GM23338 (cell line): ENCODE results near the gene ZG16B. TPM values are rescaled to one million over a fixed set of nuclear protein-coding genes. Genes with fewer than 3 reads are reported as not detected.

Experiments used
- ATAC-seq: fragments of 200-7000 bp; cut with Tn5 transposase; 3 replicates; pipeline ENCODE4 v1.9.1; 2020
- DNase-seq: peaks from one replicate; pipeline ENCODE4 v3.0.0-alpha.2; 2015; ENCODE audit warnings: low spot score
- H2AFZ ChIP-seq: fragments of 200-600 bp; sonication (generic); 2 replicates; pipeline ENCODE4 v1.8.0; 2016; ENCODE audit warnings: antibody characterized with exemption, mild to moderate bottlenecking, moderate library complexity
- H3F3A ChIP-seq: fragments of 200-600 bp; sonication (generic); replicated peaks from 2 replicates; pipeline ENCODE4 v1.8.0; 2017; ENCODE audit warnings: antibody characterized with exemption, mixed run types, low read depth
- H3K27ac ChIP-seq: fragments of 200-600 bp; sonication (generic); 2 replicates; pipeline ENCODE4 v1.6.1; 2016; ENCODE audit warnings: low read depth
- H3K27me3 ChIP-seq: fragments of 200-600 bp; sonication (generic); 2 replicates; pipeline ENCODE4 v1.8.0; 2016; ENCODE audit warnings: mild to moderate bottlenecking, mixed run types, moderate library complexity; ENCODE audit not compliant: insufficient read depth
- H3K36me3 ChIP-seq: fragments of 200-600 bp; sonication (generic); 2 replicates; pipeline ENCODE4 v1.8.0; 2016; ENCODE audit warnings: mild to moderate bottlenecking; ENCODE audit not compliant: insufficient read depth
- H3K4me1 ChIP-seq: fragments of 200-600 bp; sonication (generic); 2 replicates; pipeline ENCODE4 v1.8.0; 2016; ENCODE audit warnings: mild to moderate bottlenecking, moderate library complexity; ENCODE audit not compliant: insufficient read depth
- H3K4me2 ChIP-seq: fragments of 200-600 bp; sonication (generic); 2 replicates; pipeline ENCODE4 v1.7.1; 2017; ENCODE audit warnings: mixed run types
- H3K4me3 ChIP-seq: fragments of 200-600 bp; sonication (generic); 2 replicates; pipeline ENCODE4 v1.6.1; 2016; ENCODE audit warnings: mixed run types
- H3K79me2 ChIP-seq: fragments of 200-600 bp; sonication (generic); replicated peaks from 2 replicates; pipeline ENCODE4 v1.8.0; 2017; ENCODE audit warnings: mild to moderate bottlenecking; ENCODE audit not compliant: insufficient read depth
- H3K9me2 ChIP-seq: fragments of 200-600 bp; sonication (generic); 2 replicates; pipeline ENCODE4 v1.8.0; 2017; ENCODE audit not compliant: insufficient read depth
- H4K20me1 ChIP-seq: fragments of 200-600 bp; sonication (generic); replicated peaks from 2 replicates; pipeline ENCODE4 v1.8.0; 2017; ENCODE audit warnings: mild to moderate bottlenecking; ENCODE audit not compliant: insufficient read depth
- H3K27ac Mint-ChIP-seq: 2 replicates; pipeline ENCODE4 v1.8.0; 2020; ENCODE audit warnings: inconsistent platforms, mild to moderate bottlenecking, moderate library complexity, mixed read lengths
- H3K27me3 Mint-ChIP-seq: 3 replicates; pipeline ENCODE4 v1.8.0; 2022; ENCODE audit warnings: low read depth, mild to moderate bottlenecking, moderate library complexity, mixed read lengths, inconsistent platforms; ENCODE audit not compliant: insufficient read depth, poor library complexity
- H3K36me3 Mint-ChIP-seq: 3 replicates; pipeline ENCODE4 v1.8.0; 2021; ENCODE audit warnings: low read depth, mild to moderate bottlenecking, inconsistent platforms, moderate library complexity, mixed read lengths
- H3K4me1 Mint-ChIP-seq: 3 replicates; pipeline ENCODE4 v1.8.0; 2020; ENCODE audit warnings: mild to moderate bottlenecking, inconsistent platforms, mixed read lengths
- H3K4me3 Mint-ChIP-seq: 3 replicates; pipeline ENCODE4 v1.8.0; 2021; ENCODE audit warnings: moderate library complexity, mild to moderate bottlenecking, inconsistent platforms, mixed read lengths
- H3K9me3 Mint-ChIP-seq: 3 replicates; pipeline ENCODE4 v1.8.0; 2020; ENCODE audit warnings: moderate library complexity, mild to moderate bottlenecking, inconsistent platforms, mixed read lengths
- ZNF331 ChIP-seq: fragments of 250-450 bp; sonication (Bioruptor Pico); IDR thresholded peaks from 2 replicates; pipeline ENCODE4 v1.5.0; 2020; ENCODE audit warnings: low read depth, mild to moderate bottlenecking, moderate library complexity
- polyA plus RNA-seq: library from polyadenylated mRNA; unstranded; fragments of >200 nt; fragmentation: Nextera tagmentation; extraction: Ambion mirVana; gene quantifications from 2 replicates; pipeline ENCODE4 v1.2.1, GENCODE V29; 2016
- total RNA-seq: library from RNA; depleted of rRNA; stranded (reverse); fragments of >200 nt; shearing (Covaris generic); gene quantifications from 2 replicates; pipeline ENCODE4 v1.2.3, GENCODE V29; 2014
- TF ChIP-seq, protein P1 (sequence below): IDR thresholded peaks from 2 replicates; pipeline ENCODE4 v1.6.1; 2016; ENCODE audit warnings: antibody characterized with exemption
- TF ChIP-seq, protein P2 (sequence below): fragments of 250-450 bp; sonication (Bioruptor Pico); IDR thresholded peaks from 2 replicates; pipeline ENCODE4 v1.5.0; 2020; ENCODE audit warnings: mild to moderate bottlenecking, moderate library complexity

ZG16B gene
- total and polyA plus RNA-seq, 2 experiments from 2014 or later: not detected

DNA sequence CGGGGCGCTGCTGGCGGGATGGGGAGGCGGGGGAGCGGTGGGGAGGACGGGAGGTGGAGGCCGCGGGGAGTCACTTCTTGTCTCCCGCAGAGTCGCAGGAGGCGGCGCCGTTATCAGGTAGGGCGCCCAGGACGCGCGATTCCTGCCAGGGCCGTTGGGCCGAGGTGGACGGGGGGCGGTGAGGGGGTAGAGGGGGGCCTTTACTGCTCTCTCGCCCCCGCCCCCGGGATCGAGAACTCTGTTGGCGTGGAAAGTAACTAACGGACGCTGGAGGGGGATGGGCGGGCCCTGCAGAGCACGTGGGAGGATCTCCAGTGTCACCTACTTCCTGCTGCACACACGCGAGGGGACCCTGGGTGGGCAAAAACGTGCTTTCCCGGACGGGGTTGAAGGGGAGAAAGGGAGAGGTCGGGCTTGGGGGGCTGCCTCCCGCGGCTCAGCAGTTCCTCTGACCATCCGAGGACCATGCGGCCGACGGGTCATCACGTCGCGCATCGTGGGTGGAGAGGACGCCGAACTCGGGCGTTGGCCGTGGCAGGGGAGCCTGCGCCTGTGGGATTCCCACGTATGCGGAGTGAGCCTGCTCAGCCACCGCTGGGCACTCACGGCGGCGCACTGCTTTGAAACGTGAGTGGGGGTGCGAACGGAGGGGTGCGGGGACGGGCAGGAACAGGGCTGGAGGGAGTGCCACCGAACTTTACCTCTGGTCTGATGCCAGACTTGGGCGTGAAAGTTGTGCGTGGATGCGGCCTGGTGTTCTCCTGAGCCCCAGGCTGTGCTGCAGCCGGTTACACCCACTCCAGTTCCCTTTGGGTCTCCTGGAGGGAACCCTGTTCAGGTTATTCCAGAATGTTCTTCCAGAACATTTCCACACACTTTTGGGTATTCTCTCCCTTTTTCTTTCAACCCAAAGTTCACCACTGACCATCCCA, 12.5 kb upstream of the ZG16B start:
- TF ChIP-seq, protein P1, sequence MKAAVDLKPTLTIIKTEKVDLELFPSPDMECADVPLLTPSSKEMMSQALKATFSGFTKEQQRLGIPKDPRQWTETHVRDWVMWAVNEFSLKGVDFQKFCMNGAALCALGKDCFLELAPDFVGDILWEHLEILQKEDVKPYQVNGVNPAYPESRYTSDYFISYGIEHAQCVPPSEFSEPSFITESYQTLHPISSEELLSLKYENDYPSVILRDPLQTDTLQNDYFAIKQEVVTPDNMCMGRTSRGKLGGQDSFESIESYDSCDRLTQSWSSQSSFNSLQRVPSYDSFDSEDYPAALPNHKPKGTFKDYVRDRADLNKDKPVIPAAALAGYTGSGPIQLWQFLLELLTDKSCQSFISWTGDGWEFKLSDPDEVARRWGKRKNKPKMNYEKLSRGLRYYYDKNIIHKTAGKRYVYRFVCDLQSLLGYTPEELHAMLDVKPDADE: no peak
- TF ChIP-seq, protein P2, sequence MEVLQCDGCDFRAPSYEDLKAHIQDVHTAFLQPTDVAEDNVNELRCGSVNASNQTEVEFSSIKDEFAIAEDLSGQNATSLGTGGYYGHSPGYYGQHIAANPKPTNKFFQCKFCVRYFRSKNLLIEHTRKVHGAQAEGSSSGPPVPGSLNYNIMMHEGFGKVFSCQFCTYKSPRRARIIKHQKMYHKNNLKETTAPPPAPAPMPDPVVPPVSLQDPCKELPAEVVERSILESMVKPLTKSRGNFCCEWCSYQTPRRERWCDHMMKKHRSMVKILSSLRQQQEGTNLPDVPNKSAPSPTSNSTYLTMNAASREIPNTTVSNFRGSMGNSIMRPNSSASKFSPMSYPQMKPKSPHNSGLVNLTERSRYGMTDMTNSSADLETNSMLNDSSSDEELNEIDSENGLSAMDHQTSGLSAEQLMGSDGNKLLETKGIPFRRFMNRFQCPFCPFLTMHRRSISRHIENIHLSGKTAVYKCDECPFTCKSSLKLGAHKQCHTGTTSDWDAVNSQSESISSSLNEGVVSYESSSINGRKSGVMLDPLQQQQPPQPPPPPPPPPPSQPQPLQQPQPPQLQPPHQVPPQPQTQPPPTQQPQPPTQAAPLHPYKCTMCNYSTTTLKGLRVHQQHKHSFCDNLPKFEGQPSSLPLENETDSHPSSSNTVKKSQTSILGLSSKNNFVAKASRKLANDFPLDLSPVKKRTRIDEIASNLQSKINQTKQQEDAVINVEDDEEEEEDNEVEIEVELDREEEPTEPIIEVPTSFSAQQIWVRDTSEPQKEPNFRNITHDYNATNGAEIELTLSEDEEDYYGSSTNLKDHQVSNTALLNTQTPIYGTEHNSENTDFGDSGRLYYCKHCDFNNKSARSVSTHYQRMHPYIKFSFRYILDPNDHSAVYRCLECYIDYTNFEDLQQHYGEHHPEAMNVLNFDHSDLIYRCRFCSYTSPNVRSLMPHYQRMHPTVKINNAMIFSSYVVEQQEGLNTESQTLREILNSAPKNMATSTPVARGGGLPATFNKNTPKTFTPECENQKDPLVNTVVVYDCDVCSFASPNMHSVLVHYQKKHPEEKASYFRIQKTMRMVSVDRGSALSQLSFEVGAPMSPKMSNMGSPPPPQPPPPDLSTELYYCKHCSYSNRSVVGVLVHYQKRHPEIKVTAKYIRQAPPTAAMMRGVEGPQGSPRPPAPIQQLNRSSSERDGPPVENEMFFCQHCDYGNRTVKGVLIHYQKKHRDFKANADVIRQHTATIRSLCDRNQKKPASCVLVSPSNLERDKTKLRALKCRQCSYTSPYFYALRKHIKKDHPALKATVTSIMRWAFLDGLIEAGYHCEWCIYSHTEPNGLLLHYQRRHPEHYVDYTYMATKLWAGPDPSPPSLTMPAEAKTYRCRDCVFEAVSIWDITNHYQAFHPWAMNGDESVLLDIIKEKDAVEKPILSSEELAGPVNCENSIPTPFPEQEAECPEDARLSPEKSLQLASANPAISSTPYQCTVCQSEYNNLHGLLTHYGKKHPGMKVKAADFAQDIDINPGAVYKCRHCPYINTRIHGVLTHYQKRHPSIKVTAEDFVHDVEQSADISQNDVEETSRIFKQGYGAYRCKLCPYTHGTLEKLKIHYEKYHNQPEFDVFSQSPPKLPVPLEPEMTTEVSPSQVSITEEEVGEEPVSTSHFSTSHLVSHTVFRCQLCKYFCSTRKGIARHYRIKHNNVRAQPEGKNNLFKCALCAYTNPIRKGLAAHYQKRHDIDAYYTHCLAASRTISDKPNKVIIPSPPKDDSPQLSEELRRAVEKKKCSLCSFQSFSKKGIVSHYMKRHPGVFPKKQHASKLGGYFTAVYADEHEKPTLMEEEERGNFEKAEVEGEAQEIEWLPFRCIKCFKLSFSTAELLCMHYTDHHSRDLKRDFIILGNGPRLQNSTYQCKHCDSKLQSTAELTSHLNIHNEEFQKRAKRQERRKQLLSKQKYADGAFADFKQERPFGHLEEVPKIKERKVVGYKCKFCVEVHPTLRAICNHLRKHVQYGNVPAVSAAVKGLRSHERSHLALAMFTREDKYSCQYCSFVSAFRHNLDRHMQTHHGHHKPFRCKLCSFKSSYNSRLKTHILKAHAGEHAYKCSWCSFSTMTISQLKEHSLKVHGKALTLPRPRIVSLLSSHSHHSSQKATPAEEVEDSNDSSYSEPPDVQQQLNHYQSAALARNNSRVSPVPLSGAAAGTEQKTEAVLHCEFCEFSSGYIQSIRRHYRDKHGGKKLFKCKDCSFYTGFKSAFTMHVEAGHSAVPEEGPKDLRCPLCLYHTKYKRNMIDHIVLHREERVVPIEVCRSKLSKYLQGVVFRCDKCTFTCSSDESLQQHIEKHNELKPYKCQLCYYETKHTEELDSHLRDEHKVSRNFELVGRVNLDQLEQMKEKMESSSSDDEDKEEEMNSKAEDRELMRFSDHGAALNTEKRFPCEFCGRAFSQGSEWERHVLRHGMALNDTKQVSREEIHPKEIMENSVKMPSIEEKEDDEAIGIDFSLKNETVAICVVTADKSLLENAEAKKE (CRISPR knock-in tag): no peak
- TF ChIP-seq ZNF331 (CRISPR knock-in tag): no peak
- Mint-ChIP-seq H3K36me3 (no peaks in the 10 kb centered on the region), H3K4me1 (no peaks in the 10 kb centered on the region), H3K27me3 (peaks cover 4% of the 10 kb centered on the region), H3K9me3 (no peaks in the 10 kb centered on the region), H3K4me3 (no peak overlapping the region), H3K27ac (no peak overlapping the region)
- DNase-seq (no peak), ATAC-seq (no peak)
- Histone ChIP-seq H3K4me2 (no peak overlapping the region), H3K27ac (no peak overlapping the region), H2AFZ (peak overlapping the region; percentile 56; the same call in 1 of the 2 replicates), H3K4me1 (no peaks in the 10 kb centered on the region), H3F3A (no peaks in the 10 kb centered on the region), H4K20me1 (no peaks in the 10 kb centered on the region), H3K4me3 (no peak overlapping the region), H3K79me2 (no peaks in the 10 kb centered on the region), H3K27me3 (no peaks in the 10 kb centered on the region), H3K9me2 (no peaks in the 10 kb centered on the region), H3K36me3 (no peaks in the 10 kb centered on the region)
